ENCODE results near the gene DLL4.
A peak's percentile ranks its signal among the peaks of the same experiment; 100 is the strongest.

The DLL4 gene

GRCh38 chr15:40957041-40957555 is 28.0 kb downstream of the DLL4 start:
- no peak for TF ChIP-seq CTCF (IDR thresholded peaks at IDR 0.05)
- Histone ChIP-seq H3K4me3 (no peak overlapping the region), H3K27ac (peak overlapping the region; percentile 48 to 50)
- DNase-seq (ENCODE audit: low spot score): no peak

- peak overlapping the region; percentile 48 to 50 for H3K27ac ChIP-seq
- no peak for DNase-seq (ENCODE audit: low spot score)
- no peak overlapping the region for H3K4me3 ChIP-seq
- TF ChIP-seq CTCF (IDR thresholded peaks at IDR 0.05): no peak
Measured at GRCh38 chr15:40957581-40958051, 28.5 kb downstream of the DLL4 start.

GRCh38 chr15:40958146-40958545 is 29.0 kb downstream of the DLL4 start:
- DNase-seq (ENCODE audit: low spot score): no peak
- H3K27ac ChIP-seq: peak overlapping the region; percentile 48 to 50
- no peak overlapping the region for H3K4me3 ChIP-seq
- TF ChIP-seq CTCF (IDR thresholded peaks at IDR 0.05): no peak

GRCh38 chr15:40958723-40959122 is 29.6 kb downstream of the DLL4 start:
- Histone ChIP-seq H3K27ac (peak overlapping the region; percentile 48 to 50), H3K4me3 (no peak overlapping the region)
- no peak for DNase-seq (ENCODE audit: low spot score)
- no peak for TF ChIP-seq CTCF (IDR thresholded peaks at IDR 0.05)

GRCh38 chr15:40959331-40960141 is 30.4 kb downstream of the DLL4 start:
- no peak for TF ChIP-seq CTCF (IDR thresholded peaks at IDR 0.05)
- no peak for DNase-seq (ENCODE audit: low spot score)
- Histone ChIP-seq H3K27ac (no peak overlapping the region), H3K4me3 (no peak overlapping the region)

GRCh38 chr15:40960151-40960885 is 31.2 kb downstream of the DLL4 start:
- no peak for TF ChIP-seq CTCF (IDR thresholded peaks at IDR 0.05)
- Histone ChIP-seq H3K27ac (no peak overlapping the region), H3K4me3 (no peak overlapping the region)
- no peak for DNase-seq (ENCODE audit: low spot score)
